ENCODE data around the gene ZNF385A. TPM values are rescaled to one million over a fixed set of nuclear protein-coding genes. Genes with fewer than 3 reads are reported as not detected.
"Not testable (repeated sequence)": the region's sequence is repeated elsewhere in the genome, so short reads cannot be mapped to it uniquely, and the experiment has no call there.

Gene ZNF385A
- polyA plus RNA-seq, 1 donor = 22.1 TPM

DNA sequence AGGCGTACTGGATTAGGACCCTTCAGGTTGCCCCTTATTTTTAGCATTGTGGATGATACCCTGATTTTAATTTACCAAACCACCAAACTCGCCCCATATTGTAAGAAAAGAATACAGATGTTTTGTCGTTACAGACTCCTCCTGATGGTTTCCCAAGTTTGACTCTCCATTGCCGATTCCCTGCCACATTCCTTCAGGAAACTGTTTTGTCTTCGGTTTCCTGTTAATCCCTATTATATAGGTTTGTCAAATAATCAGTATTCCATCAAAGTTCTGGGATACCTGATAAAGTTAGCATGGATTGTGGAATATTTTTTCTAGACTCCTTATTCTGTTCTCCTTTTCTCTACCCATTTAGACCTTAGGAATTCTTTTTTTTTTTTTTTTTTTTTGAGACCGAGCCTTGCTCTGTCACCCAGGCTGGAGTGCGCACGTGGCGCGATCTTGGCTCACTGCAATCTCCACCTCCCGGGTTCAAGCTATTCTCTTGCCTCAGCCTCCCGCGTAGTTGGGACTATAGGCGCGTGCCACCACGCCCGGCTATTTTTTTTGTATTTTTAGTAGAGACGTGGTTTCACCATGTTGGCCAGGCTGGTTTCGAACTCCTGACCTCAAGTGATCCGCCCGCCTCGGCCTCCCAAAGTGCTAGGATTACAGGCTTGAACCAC is 59.0 kb downstream of the ZNF385A start:
- DNase-seq (ENCODE audit: low read depth) = not testable (repeated sequence)

- DNase-seq (ENCODE audit: low read depth) = peak; percentile 100
These were observed 59.7 kb downstream of the ZNF385A start, which contains the start of gene COPZ1 for GRCh38 chr12:54324617-54325441. TSS of gene COPZ1 (plus strand) at chr12:54325131. CDS start at chr12:54325164, 33 bp downstream.

GRCh38 chr12:54321363-54321762 is 63.2 kb downstream of the ZNF385A start:
- no peak for DNase-seq (ENCODE audit: low read depth)

Other genes starting within 250 kb of the ZNF385A start
- 22.6 TPM for gene SMUG1, start 195.7 kb downstream of the ZNF385A start, polyA plus RNA-seq (ENCODE audit: insufficient read length)
- 66.9 TPM for gene CBX5, start 104.6 kb downstream of the ZNF385A start, polyA plus RNA-seq (ENCODE audit: insufficient read length)
- 1,643 TPM for gene HNRNPA1, start 104.0 kb downstream of the ZNF385A start, polyA plus RNA-seq (ENCODE audit: insufficient read length)
- 2.3 TPM for gene NFE2, start 83.7 kb downstream of the ZNF385A start, polyA plus RNA-seq (ENCODE audit: insufficient read length)
- 135 TPM for gene COPZ1, start 59.6 kb downstream of the ZNF385A start, polyA plus RNA-seq (ENCODE audit: insufficient read length)
- 0.15 TPM for gene GPR84, start 20.2 kb downstream of the ZNF385A start, polyA plus RNA-seq (ENCODE audit: insufficient read length)
- gene ITGA5, start 34.5 kb upstream of the ZNF385A start, polyA plus RNA-seq (ENCODE audit: insufficient read length) = 98.8 TPM
- gene GTSF1, start 88.9 kb upstream of the ZNF385A start, polyA plus RNA-seq (ENCODE audit: insufficient read length) = 0.32 TPM
- 4.2 TPM for gene NCKAP1L, start 113.0 kb upstream of the ZNF385A start, polyA plus RNA-seq (ENCODE audit: insufficient read length)
- 2.8 TPM for gene PDE1B, start 164.9 kb upstream of the ZNF385A start, polyA plus RNA-seq (ENCODE audit: insufficient read length)
- gene PPP1R1A, start 203.9 kb upstream of the ZNF385A start, polyA plus RNA-seq (ENCODE audit: insufficient read length) = 72.4 TPM